ENCODE results near the gene ZNF277. TPM values are rescaled to one million over a fixed set of nuclear protein-coding genes. Genes with fewer than 3 reads are reported as not detected.
"Not testable (repeated sequence)": the region's sequence is repeated elsewhere in the genome, so short reads cannot be mapped to it uniquely, and the experiment has no call there.

The ZNF277 gene
- total RNA-seq, 1 donor from 2014 or later, result 77.0 TPM

DNA sequence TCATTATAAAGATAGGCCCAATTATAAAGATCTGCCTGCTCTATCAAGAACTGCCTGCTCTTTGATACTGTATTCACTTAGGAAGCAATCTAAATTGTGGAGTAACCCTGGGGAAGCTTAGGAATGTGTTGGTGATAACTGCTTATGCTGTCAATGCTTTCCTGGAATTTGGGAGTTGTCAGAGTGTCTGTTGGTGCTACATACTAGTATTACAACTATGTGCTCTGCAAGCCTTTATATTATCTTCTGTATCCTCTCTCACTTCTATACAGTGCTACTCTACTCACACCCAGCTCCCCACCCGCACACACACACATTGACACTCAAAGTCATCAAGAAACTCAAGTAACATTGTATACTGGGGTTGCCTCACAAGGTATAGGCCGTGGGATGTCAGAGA, 6.1 kb downstream of the ZNF277 start:
- no peak for DNase-seq

DNA sequence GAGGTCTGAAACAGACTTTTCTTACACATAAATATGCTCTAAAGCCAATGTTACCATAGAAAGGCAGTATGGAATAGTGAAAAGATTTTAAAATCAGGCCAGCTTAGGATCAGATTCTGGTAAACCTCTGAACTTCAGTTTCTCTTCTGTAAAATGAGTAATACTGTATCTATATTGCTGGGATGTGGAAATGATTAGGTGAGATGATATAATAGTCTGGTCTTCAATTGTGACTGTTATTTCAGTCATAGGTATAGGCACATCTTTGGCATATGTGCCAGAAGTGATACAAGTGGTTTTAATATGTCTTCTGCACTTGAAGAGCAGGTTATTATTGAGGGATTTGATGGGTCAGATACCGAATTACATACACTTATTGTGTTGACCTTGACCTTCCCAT, 7.2 kb downstream of the ZNF277 start:
- no peak for DNase-seq

DNA sequence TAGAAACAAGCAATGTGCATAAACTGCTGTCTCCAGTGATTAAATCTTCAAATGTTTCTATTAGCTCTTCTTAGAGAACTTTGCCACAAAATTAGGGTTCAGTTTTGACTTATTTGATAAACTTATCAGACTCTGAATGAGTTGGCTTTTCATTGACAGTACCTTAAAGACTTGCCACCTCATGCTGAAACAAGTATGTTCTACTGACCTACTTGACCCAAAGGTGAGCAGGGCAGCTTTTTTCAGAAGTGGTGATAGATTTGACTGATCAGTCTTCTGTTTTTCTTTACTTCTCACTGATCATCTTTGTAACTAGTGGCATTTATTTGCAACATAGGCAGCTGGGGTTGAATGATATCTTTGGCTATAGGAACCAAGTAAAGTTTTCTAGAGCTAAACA, 7.8 kb downstream of the ZNF277 start:
- no peak for DNase-seq

GRCh38 chr7:112214883-112215282, 8.4 kb downstream of the ZNF277 start:
- no peak for DNase-seq

GRCh38 chr7:112215787-112216186, 9.3 kb downstream of the ZNF277 start:
- DNase-seq, result no peak

GRCh38 chr7:112220877-112221434, 14.5 kb downstream of the ZNF277 start:
- DNase-seq, result no peak

GRCh38 chr7:112223310-112223709, 16.8 kb downstream of the ZNF277 start:
- DNase-seq, result no peak

DNA sequence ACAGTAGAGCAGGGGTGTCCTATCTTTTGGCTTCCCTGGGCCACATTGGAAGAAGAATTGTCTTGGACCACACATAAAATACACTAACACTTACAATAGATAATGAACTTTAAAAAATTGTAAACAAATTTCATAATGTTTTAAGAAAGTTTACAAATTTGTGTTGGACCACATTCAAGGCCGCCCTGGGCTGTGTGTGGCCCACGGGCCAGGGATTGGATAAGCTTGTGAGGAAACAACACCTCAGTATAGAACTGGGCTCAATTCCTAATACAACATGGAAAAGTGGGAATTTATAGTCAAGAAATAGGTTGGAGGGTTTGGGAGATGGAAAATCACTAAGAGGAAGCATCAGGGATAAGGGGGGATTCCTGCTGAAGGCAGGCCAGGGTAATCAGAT, 17.7 kb downstream of the ZNF277 start:
- DNase-seq, result no peak

GRCh38 chr7:112225006-112225405, 18.5 kb downstream of the ZNF277 start:
- DNase-seq, result no peak

- DNase-seq, result no peak
These were observed 20.3 kb downstream of the ZNF277 start for GRCh38 chr7:112226701-112227276.

DNA sequence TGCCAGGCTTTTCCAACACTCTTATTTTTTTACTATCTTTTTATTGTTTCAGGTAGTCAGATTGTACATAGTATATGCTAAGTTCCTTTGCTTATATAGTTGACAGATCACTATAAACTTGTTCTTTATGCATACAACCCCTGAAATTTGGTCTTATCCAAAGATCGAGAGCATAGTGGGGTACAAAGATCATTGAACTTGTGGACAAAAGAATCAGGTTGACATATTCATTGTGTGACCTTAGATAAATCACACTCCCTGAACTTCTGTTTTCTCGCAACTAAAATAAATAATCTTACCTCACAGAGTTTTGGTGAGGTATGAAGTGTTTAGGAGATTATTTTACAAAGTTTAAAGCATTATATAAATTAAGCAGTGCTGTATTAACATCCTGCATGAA, 22.1 kb downstream of the ZNF277 start:
- no peak for DNase-seq

DNA sequence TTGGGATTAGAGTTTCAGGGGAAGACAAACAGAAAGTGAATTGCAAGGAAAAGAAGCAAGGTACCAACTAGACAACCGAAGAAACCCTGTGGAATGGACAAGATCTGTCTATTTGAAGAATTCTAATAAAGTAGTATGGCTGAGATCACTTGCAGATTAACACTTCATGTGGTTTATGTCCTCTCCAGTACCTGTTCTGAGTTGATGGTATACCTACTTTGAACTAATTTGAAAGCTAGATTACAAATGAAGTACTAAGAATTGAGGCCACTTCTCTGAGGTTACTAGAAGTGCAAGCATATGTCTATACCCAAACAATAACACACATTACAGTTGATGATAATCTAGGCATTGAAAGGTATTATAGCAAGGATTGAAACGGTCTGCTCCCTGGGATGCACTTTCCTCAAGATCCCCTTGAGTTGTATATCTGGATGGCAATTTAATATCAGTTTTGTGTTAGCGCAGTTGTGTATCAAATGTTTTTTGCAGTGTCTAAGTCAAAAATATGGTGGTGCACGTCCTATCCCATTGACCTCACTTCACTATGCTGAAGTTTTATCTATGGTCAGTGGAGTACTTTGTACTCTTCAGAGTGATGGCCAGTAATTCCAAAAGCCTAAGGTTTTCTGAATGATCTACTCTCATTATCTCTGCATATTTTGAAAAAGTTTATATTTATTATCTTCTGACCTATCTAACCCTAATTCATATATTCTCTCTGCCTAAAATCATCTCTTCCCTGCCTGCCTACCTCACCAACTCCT, 25.9 kb downstream of the ZNF277 start:
- no peak for DNase-seq

- DNase-seq, result no peak
These were observed 26.7 kb downstream of the ZNF277 start for GRCh38 chr7:112233048-112233697.

DNA sequence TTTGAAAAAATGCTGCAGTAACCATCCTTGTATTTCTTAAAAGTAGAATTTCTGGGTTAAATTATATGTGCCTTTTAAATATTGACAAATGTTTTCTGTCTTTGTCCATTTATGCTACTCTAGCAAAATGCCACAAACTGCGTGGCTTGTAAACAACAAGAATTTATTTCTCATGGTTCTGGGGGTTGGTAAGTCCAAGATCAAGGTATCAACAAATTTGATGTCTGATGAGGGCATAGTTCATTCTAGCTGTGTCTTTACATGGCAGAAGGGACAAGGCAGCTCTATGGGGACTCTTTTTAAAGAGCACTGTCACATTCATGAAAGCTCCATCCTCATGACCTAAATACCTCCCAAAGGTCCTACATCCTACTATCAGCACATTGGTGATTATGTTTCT, 27.7 kb downstream of the ZNF277 start:
- DNase-seq, result no peak

- no peak for DNase-seq
These were observed 30.1 kb downstream of the ZNF277 start for GRCh38 chr7:112236597-112236996.

DNA sequence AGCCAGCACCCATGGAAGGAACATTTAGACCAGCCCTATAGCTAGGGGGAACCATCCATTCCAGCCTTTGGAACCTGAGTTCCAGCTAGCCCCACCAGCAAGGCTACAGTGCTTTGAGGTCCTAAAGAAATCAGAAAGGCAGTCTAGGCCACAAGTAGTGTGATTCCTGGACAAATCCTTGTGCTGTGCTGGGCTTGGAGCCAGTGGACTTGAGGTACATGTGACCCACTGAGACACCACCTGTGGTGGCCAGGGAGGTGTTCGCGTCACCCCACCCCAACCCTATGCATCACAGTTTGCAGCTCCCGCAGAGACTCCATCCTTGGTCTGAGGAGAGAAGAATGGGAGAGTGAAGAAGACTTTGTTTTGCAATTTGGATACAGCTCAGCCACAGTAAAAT, 31.8 kb downstream of the ZNF277 start:
- DNase-seq, result no peak

GRCh38 chr7:112238852-112239610, 32.5 kb downstream of the ZNF277 start:
- DNase-seq, result no peak

DNA sequence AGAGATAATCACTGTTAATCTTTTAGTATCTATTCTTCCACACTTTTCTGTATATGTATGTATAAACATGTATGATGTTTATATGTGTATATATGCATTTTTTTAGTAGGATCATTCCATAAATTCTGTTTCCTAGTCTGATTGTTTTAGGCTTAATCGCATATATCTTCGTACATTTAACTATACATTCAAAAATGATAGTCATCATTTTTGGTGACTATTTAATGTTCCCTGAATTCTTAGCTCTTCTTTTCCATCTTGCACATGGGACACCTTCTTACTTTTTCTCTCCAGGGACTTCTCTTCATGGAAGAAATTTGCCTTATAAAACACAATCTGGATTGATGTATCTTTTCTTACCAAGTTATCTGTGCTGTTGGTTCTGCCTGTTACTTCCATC, 42.1 kb downstream of the ZNF277 start:
- DNase-seq, result no peak

DNA sequence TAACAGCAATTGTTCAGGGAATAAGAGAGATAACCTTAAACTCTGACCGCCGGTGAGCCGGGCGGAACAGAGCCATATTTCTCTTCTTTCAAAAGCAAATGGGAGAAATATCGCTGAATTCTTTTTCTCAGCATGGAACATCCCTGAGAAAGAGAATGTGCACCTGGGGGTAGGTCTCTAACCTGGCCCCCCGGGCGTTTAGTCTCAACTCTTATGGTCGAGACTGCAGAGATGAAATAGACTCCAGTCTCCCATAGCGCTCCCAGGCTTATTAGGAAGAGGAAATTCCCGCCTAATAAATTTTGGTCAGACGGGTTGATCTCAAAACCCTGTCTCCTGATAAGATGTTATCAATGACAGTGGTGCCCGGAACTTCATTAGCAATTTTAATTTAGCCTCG, 43.5 kb downstream of the ZNF277 start:
- DNase-seq, result not testable (repeated sequence)

GRCh38 chr7:112252141-112252540, 45.6 kb downstream of the ZNF277 start:
- DNase-seq, result no peak

DNA sequence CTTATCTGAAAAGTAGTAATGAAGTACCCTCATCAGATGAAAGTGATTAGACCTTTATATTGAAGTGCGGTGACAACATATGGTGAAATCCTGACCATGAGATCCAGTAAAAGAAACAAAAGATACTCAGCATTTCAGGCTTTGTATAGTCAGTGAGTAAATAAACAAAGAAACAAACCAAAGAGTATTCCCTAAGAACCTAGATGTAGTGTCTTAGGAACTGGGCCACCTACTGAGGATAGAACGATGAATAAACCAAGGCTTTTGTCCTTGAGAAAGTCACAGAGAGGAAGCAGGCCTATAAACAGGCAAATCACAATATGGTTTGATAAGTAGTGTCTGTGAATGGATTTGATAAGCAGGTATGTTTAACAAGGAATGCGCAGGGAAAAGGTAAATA, 46.2 kb downstream of the ZNF277 start:
- no peak for DNase-seq

DNA sequence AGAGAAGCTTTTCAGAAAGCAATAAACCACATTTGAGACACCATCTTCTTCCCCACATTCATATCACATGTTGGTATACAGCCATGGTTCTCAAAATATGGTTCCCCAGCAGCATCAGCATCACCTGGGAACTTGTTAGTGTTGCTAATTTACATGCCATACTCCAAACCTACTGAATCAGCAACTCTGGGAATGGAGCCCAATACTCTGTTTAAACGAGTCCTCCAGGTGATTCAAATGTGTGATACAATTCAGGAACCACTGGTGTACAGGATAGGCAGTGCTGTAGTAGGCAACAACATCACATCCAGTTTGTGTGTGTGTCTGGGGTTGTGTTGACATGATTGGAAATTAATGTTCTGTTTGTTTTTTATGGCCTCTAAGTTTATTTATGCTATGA, 47.7 kb downstream of the ZNF277 start:
- DNase-seq, result no peak
